DMS 273 treated with DMSO at 0.1 percent for 48 hours (cell line): ENCODE results near the gene COL28A1.
A peak's percentile ranks its signal among the peaks of the same experiment; 100 is the strongest.
"Not testable (repeated sequence)": the region's sequence is repeated elsewhere in the genome, so short reads cannot be mapped to it uniquely, and the experiment has no call there.

Experiments used
- DNase-seq: peaks from one replicate; lab custom pipeline; 2025; lab: John Stamatoyannopoulos, UW

COL28A1 gene

DNA sequence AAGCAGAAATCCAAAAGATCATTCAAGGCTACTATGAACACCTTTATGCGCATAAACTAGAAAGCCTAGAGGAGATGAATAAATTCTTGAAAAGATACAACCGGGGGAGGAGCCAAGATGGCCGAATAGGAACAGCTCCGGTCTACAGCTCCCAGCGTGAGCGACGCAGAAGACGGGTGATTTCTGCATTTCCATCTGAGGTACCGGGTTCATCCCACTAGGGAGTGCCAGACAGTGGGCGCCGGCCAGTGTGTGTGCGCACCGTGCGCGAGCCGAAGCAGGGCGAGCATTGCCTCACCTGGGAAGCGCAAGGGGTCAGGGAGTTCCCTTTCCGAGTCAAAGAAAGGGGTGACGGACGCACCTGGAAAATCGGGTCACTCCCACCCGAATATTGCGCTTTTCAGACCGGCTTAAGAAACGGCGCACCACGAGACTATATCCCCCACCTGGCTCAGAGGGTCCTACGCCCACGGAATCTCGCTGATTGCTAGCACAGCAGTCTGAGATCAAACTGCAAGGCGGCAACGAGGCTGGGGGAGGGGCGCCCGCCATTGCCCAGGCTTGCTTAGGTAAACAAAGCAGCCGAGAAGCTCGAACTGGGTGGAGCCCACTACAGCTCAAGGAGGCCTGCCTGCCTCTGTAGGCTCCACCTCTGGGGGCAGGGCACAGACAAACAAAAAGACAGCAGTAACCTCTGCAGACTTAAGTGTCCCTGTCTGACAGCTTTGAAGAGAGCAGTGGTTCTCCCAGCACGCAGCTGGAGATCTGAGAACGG is 70.5 kb downstream of the COL28A1 start:
- DNase-seq: not testable (repeated sequence)

DNA sequence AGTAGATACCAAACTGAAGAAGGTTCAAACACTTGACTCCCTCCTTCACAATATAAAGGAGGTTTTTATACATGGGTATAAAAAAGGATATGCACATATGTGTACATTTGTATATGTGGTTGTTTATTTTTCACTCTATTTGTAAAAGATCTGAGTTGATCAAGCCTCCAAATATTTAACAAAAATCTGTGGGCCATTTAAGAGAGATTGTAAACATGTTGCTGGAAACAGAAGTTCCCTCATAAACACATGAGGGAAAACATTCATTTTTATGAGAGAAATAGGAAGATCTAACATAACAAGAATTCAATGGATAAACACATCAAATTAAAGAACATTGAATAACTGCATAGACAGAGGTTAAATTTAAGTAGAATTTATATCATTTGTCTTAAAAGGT is 81.7 kb downstream of the COL28A1 start:
- DNase-seq: no peak

DNA sequence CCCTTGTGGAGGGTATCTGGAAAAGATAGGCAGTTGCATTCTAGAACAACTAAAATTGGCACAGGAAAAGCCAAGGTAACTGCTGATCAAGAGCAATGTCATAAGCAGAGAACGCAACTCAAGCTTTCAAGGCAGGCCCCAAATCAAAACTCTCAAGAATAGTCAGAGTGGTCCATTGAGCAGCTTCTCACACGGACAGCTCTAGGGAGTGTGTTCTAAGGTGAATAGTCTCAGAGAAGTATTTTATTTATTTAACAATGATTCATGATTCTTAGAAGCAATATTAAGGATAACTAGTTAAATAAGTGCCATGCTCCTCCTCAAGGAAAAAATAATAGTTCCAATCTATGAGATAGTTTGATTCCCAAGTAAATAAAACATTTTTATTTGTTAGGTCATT is 83.0 kb downstream of the COL28A1 start:
- no peak for DNase-seq

DNA sequence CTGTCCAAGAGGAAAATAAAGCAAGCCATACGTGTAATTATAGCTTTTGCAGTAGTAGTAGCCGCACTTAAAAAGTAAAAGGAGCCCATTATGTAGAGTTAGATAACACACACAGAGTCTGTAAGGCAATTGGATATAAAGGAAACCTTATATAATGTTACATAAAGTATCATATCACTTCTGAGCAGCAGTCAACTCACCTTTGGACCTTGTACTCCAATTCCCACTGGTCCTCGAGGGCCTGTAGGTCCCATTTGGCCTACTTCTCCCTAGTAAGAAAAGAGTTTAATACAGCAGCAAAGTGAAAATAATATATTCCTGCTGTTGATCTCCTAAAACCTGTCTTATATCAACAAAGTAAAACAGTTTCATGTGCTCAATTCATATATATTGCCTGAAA is 83.6 kb downstream of the COL28A1 start:
- no peak for DNase-seq

DNA sequence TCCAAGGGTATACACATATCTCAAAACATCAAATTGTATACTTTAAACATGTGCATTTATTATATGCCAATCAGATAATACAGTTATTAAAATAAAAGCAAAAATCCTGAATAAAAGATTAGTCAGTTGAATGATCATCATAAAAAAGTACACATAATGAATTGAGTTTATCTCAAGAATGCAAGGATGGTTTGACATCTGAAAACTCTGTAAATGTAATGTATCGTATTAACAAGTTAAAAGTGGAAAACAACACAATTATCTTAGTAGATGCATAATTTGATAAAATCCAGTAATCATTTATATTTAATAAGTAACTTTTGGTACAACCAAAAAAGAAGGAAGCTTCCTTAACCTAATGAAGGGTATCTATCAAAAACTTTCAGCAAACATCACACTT is 86.6 kb downstream of the COL28A1 start:
- no peak for DNase-seq

DNA sequence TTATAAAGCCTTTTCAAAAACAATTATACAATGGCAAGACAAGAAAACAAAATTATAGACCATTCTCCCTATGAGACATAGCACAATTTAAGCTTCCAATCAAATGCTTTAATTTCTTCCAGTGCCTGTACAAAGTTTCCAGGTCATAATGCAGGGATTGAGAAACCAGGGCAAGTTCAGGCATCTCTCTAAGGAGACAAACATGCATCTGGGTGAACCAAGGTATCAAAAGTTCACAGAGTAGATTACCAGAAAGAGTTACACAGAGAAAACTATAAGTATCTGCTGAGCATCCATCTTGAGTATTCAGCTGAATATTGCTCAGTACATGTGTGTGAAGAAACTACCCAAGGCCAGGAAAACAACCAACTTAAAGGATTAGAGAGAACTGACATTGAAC is 89.1 kb downstream of the COL28A1 start:
- no peak for DNase-seq

DNA sequence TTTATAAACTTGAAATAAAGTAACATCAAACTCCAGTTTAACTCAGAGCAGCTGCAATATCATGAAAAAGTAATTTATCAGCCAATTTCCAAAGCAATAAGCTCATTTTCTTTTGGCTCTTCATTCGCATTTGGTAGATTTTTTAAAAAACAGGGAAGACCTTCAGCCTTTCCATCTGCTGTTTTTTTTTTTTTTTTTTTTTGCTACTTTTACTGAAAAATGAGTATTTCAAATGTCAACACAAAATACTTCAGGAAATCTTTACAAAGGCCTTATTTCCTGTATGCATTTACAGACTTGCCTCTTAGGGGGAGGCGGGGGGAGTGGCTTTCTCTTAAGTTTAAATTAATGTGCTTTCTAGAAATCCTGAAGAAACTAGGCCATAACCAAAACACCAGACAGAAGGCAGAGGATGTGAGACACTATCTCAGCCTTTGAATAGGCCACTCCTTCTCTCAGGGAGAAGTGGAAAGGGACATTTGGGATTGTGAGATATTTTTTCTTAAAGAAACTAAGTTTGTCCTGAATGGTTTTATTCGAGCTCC is 91.8 kb downstream of the COL28A1 start:
- DNase-seq: no peak

DNA sequence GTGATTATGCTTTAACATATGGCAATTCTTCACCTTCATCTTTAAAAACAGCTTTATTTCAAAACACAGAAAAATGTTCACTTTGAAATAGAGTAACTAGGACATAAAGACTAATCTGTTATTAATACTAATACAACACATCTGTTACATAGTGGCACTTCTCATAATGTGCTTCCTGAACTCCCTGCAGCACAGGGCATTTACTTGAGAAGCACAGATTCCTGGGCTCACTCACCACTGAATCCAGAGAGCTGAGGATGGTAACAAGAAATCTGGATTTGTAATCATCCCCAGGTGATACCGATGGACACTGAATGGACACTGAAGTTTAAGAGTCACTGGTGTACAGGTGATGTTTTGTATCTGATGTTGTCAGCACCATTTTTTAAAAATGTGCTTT is 96.1 kb downstream of the COL28A1 start:
- no peak for DNase-seq

DNA sequence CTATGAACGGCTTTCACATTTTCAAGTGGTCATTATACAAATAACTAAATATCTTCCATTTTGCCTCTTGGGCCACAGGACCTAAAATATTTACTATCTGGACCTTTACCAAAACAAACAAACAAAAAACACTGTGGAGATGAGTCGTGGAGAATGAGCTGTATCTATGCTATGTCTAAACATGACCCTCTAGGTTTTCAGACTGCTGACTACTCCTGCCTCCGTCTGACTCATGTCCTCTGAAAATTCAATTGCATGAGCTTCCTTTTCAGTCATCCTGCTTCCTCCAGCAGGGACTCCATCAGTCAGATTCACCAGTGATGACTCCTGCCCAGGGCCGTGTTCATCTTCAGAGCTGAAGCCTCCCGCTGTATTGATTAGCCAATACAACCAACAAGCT is 96.8 kb downstream of the COL28A1 start:
- DNase-seq: no peak

DNA sequence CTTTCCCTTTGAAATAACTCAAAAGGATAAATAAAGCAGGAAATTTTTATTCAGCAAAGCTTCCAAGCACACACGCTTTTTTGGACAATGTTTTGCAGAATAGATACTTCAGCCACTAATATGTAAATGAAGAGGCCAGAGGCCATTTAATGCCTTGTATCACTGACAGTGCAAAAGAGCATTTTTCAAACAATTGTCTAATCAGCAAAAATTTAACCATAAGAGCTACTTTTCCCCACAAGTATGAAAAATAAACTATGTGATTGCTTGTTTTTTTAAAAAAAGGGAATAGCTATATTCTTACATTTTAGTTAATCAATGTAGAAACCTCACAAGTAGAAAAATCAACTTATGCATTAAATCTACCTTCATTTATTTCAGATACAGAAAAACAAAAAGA is 99.7 kb downstream of the COL28A1 start:
- DNase-seq: no peak

DNA sequence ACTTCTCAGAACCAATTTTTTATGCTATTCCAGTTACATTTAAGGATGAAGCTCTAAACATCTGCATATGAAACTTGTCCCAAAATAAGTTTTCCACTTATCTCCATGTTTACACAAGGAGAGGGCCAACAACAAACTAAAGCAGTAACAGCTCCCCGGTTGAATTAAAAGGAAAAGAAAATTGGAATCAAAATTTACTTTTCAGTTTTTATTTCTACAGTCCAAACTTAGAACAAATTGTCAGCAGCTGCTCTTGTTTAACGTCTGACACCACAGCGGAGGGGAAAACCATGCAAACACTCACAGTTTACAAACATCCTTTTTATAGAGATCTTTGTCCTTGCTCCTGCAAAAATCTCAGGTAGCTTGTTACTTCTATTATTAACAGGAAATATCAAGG is 101.3 kb downstream of the COL28A1 start:
- DNase-seq: no peak

DNA sequence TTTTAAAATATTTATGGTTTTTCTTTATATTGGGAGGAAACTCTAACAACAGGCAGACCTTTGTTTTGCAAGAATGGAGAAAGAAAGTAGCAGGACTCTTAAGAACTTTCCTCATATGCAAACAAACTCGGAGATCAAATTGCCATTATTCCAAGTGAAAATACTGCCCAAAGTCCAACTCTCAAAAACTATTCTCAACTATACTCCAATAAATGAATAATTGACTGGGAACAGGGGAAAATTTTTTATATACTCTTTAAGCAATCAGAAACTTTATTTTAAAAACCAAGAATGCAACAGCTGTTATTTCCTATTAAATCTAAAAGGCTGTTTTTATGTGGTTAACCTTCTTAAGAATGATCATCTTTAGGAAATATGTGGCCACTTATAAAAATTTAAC is 101.9 kb downstream of the COL28A1 start:
- DNase-seq: no peak

DNA sequence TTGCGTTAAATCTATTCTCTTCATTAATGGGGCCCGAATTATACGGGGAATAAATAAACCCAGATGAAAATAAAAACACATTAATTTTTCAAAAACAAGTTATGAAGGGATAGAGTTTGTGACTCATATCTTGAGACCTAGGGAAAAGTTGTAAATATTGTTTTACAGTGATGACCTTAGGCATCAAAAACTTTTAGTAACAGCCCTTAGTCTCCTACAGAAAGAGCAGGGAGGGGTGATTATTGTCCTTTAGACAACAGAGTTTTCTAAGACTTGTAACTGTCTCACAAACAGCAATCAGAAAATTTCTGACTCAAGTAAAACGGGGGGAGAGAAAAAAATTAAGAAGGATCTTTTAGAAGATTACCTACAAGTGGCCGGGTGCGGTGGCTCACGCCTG is 102.7 kb downstream of the COL28A1 start:
- DNase-seq: no peak

DNA sequence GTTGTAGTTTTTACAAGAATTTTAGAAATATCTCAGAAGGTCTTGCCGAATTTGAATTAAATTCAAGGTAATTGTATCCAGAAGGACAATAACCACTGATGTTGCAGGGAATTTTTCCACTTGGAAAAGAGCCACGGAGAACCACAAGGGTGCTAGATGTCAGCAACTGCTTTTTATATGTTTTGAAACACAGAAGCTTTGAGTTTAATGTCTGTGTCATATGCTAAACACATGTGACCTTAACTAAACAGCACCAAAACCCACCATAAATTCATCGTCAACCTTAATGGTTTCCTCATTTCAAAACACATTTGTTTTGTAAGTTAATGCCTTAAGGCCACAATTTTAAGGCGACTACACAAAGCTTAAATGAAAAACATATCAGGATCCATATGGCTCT is 106.9 kb downstream of the COL28A1 start:
- no peak for DNase-seq

DNA sequence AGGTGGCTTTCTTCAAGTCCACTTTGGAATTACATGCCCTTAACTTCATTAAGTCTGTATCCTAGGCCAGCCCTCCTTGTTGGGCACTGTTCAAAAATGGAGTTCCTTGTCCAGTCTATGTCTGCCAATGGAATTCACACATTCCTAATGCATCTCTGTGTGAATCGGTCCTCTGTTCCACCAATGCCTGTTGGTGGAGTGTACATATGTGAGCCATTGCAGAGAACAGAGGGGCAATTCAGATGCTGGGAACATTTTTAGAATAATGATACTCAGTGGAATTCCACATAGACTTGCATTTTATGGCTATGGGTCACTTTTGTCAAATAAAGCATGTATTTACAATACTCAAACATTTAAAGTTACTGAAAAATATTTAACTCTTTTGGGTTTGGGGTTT is 108.3 kb downstream of the COL28A1 start:
- no peak for DNase-seq

DNA sequence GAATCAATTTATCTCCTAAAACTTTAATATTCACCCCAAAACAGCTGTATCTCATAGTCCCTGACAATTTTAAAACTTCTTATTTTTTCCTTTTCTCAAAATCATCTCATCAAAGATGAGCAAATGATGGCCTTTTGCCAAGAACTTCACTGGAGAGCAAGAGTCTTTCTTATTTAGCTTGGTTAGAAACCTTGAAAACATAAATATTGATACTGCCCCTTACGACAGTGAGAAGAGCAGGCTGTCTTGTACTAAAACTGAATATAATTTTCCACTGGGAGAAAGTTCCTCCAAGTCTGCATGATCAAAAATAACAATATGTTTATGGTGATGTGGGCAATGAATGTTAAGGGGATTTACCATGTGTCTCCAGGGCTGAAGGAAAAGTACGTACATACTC is 109.0 kb downstream of the COL28A1 start:
- DNase-seq: no peak

DNA sequence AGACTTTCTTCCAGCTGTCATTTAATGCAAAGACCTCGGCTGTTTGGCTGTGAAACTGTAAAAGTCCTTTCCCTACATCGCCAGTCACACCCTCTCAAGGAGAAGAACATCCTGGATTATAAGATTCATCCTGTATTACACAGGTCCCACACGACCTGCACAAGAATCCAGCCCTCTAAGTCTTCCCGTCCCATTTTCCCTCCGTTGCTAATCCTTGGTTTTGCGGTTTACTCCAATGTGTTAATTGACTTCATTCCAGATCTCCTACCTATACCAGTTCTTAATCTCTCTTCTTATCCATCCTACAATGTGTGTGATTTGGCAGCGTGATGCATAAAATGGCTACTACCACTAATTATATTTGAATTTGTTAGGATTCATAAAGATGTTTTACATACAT is 110.4 kb downstream of the COL28A1 start:
- DNase-seq: no peak

DNA sequence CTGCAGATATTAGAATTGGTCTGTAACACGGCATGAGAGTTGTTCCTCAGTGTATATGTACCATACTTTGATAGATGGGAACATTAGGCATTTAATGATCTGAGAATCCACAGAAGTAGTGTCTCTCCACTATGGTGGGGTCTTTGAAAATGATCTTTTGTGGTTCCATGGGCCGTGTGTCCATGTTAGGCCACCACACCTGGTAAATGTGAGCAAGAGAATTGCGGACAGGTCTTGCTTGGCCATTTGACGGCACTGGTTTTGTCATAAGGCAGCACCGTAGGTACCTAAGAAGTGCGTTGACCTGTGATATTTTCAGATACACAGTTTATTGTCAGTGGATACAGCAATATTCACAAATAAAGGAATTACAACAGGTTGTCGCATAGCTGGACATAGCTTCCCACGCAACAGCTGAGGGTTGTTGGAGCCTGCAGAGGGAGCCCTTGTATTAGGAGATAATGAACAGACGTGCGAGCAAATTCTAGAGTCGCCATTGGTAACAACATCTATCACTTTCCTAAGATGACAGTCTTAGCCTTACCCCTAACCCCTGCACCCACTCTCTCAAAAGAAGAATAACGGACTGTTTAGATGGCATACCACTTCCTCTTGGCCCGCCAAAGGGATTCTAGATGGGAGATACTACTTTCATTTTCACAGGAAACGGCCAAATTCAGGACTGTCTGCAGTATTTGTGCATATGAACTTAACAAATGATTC is 111.4 kb downstream of the COL28A1 start:
- peak; percentile 39 for DNase-seq

DNA sequence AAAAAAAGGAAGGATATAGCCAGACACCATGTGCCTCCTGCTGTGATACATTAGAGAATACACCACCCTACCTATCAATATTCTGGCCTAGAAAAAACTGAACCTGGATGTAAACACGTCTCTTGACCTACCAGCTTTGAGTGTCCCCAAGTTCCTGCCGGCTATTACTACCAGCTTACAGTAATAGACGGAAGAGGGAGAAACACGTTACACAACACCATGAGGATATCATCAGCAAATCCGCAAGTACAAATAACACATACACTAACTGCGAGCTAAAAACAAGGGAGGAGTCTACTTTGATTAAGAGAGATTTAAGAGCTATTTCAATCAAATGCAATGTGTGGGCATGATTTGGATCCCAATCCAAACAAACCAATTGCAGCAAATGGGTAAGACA is 113.0 kb downstream of the COL28A1 start:
- DNase-seq: no peak

DNA sequence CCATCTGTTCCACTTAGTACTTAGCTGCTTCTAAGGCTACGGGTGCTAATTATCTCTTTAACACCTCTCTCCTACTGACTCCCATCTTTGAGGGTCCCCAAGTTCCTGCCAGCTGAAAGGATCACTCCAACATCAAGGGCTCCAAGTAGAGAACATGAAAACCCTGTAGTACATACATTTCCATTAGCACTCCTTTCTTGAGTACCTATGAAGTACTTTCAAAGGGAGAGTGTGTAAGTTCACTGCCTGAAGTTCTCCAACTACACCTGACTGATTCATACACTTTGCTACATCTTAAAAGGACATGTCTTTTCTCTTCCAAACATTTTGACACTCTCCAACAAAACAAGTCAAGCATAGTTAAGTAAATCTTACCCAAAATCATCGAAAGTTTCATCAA is 113.8 kb downstream of the COL28A1 start:
- no peak for DNase-seq

DNA sequence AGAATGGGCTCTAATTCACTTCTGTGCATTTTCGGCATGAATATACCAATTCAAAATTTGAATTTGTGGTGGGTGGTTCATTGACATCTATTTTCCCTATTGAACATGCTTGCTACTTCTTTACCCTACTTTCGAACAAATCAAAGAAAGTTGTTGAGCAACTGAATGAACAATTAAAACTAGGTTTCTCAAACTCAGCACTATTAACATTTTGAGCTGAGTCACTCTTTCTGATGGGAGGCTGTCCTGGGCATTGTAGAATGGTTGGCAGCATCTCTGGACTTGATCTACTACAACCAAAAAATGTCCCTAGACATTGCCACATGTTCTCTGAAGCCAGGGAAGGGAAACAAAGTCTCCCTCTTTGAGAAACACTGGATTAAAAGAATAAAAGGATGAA is 116.7 kb downstream of the COL28A1 start:
- no peak for DNase-seq

DNA sequence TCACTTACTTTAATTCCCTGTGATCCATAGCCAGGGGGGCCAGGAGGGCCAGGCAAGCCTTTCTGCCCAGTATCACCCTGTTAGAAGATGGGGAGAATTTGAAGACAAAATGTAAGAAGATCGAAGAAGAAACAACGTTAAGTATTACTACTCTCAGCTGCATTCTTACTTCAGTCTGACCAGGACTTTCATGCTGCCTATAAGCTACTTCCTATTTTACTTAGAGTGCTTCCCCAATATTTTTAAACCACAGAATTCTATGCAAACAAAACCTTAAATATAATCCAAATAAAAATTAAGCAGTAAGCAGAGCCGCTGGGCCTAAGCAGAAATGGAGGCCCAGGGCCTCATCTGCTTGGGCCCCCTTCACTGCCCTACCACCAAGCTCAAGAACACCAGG is 117.8 kb downstream of the COL28A1 start:
- no peak for DNase-seq

DNA sequence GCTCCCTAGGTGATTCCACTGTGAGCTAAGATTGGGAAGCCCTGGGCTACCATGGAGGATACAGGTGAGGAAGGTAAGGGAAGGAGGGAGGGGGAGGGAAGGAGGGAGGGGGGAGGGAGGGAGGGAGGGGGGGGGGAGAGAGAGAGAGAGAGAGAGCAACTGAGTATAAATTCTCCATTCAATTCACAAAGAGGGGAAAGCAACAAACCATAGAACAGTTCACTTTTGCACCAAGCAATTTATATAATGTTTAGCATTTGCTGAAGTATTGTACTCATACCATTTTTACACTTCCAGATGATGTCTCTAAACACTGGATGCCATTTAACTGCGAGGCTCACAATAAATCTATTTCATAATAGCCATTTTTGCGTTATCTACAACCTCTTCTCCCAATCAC is 118.3 kb downstream of the COL28A1 start:
- no peak for DNase-seq
